H9 (cell line): Measurements from ENCODE around the gene TACR1. TPM values are rescaled to one million over a fixed set of nuclear protein-coding genes. Genes with fewer than 3 reads are reported as not detected.

Source experiments
- DNase-seq: peaks from one replicate; pipeline ENCODE4 v3.0.0-alpha.2; 2017
- H2AFZ ChIP-seq: one replicate; pipeline ENCODE4 v1.6.1; 2013; ENCODE audit warnings: mild to moderate bottlenecking, low read length, control low read depth, moderate library complexity
- H2AK5ac ChIP-seq: 2 replicates; pipeline ENCODE4 v1.6.1; 2013; ENCODE audit warnings: low read length, control low read depth, mixed read lengths; ENCODE audit not compliant: insufficient read length
- H2BK120ac ChIP-seq: one replicate; pipeline ENCODE4 v1.6.1; 2013; ENCODE audit warnings: low read depth, mild to moderate bottlenecking, low read length, control low read depth, inconsistent platforms; ENCODE audit not compliant: poor library complexity, severe bottlenecking
- H2BK12ac ChIP-seq: 2 replicates; pipeline ENCODE4 v1.6.1; 2013; ENCODE audit warnings: low read length, control low read depth, mixed read lengths, low read depth; ENCODE audit not compliant: insufficient read length
- H2BK15ac ChIP-seq: 2 replicates; pipeline ENCODE4 v1.6.1; 2013; ENCODE audit warnings: low read depth, low read length, control low read depth
- H2BK20ac ChIP-seq: one replicate; pipeline ENCODE4 v1.6.1; 2013; ENCODE audit warnings: low read depth, mild to moderate bottlenecking, low read length, control low read depth, inconsistent platforms; ENCODE audit not compliant: poor library complexity, severe bottlenecking
- H2BK5ac ChIP-seq: 2 replicates; pipeline ENCODE4 v1.6.1; 2013; ENCODE audit warnings: low read length, control low read depth, mixed read lengths; ENCODE audit not compliant: insufficient read length
- H3K14ac ChIP-seq: 2 replicates; pipeline ENCODE4 v1.6.1; 2013; ENCODE audit warnings: low read length, control low read depth; ENCODE audit not compliant: insufficient read depth
- H3K18ac ChIP-seq: 2 replicates; pipeline ENCODE4 v1.6.1; 2013; ENCODE audit warnings: low read depth, mild to moderate bottlenecking, mixed read lengths, low read length, control low read depth; ENCODE audit not compliant: insufficient read length
- H3K23ac ChIP-seq: 2 replicates; pipeline ENCODE4 v1.6.1; 2013; ENCODE audit warnings: low read length, control low read depth, mixed read lengths, low read depth; ENCODE audit not compliant: insufficient read length
- H3K23me2 ChIP-seq: 2 replicates; pipeline ENCODE4 v1.6.1; 2013; ENCODE audit warnings: low read depth, mild to moderate bottlenecking, mixed read lengths, low read length, control low read depth; ENCODE audit not compliant: insufficient read length, poor library complexity, severe bottlenecking
- H3K27ac ChIP-seq: 2 replicates; pipeline ENCODE4 v1.5.1; 2013; ENCODE audit warnings: low read length, control low read depth, mixed read lengths, low read depth; ENCODE audit not compliant: insufficient read length
- H3K27me3 ChIP-seq: 2 replicates; pipeline ENCODE4 v1.6.1; 2013; ENCODE audit warnings: low read length, control low read depth, inconsistent platforms; ENCODE audit not compliant: insufficient read depth
- H3K4ac ChIP-seq: 2 replicates; pipeline ENCODE4 v1.6.1; 2013; ENCODE audit warnings: low read depth, mild to moderate bottlenecking, control low read depth, inconsistent platforms, low read length, moderate library complexity
- H3K4me1 ChIP-seq: 2 replicates; pipeline ENCODE4 v1.6.1; 2013; ENCODE audit warnings: low read length, control low read depth, inconsistent platforms; ENCODE audit not compliant: insufficient read depth
- H3K4me2 ChIP-seq: 2 replicates; pipeline ENCODE4 v1.6.1; 2013; ENCODE audit warnings: low read length, control low read depth, mixed read lengths; ENCODE audit not compliant: insufficient read length, insufficient read depth
- H3K56ac ChIP-seq: 2 replicates; pipeline ENCODE4 v1.6.1; 2013; ENCODE audit warnings: low read depth, mild to moderate bottlenecking, mixed read lengths, low read length, control low read depth; ENCODE audit not compliant: insufficient read length
- H3K79me1 ChIP-seq: 2 replicates; pipeline ENCODE4 v1.6.1; 2013; ENCODE audit warnings: low read depth, mild to moderate bottlenecking, moderate library complexity, low read length, control low read depth, inconsistent platforms; ENCODE audit not compliant: insufficient read depth, poor library complexity, severe bottlenecking
- H3K79me2 ChIP-seq: 2 replicates; pipeline ENCODE4 v1.6.1; 2013; ENCODE audit warnings: low read length, control low read depth, inconsistent platforms; ENCODE audit not compliant: insufficient read depth
- H3K9ac ChIP-seq: 2 replicates; pipeline ENCODE4 v1.6.1; 2013; ENCODE audit warnings: low read length, control low read depth, mixed read lengths; ENCODE audit not compliant: insufficient read length; ENCODE audit errors: extremely low read depth
- H3K9me3 ChIP-seq: one replicate; pipeline ENCODE4 v1.6.1; 2013; ENCODE audit warnings: low read depth, low read length, inconsistent platforms; ENCODE audit not compliant: control insufficient read depth
- H3T11ph ChIP-seq: one replicate; pipeline ENCODE4 v1.6.1; 2013; ENCODE audit warnings: mild to moderate bottlenecking, low read length, control low read depth, inconsistent platforms
- H4K20me1 ChIP-seq: one replicate; pipeline ENCODE4 v1.6.1; 2013; ENCODE audit not compliant: control insufficient read depth, insufficient read length, insufficient read depth
- H4K5ac ChIP-seq: 2 replicates; pipeline ENCODE4 v1.6.1; 2013; ENCODE audit warnings: low read depth, mild to moderate bottlenecking, mixed read lengths, low read length, control low read depth; ENCODE audit not compliant: insufficient read length
- H4K8ac ChIP-seq: replicated peaks from 2 replicates; pipeline ENCODE4 v1.6.1; 2013; ENCODE audit warnings: low read length, control low read depth, mixed read lengths, low read depth; ENCODE audit not compliant: insufficient read length
- H4K91ac ChIP-seq: 2 replicates; pipeline ENCODE4 v1.6.1; 2013; ENCODE audit warnings: low read depth, mild to moderate bottlenecking, moderate library complexity, mixed read lengths, low read length, control low read depth; ENCODE audit not compliant: insufficient read length
- H3K27ac Mint-ChIP-seq, 3 experiments: 2 replicates in 2 of 3; 3 replicates in 1 of 3; pipeline ENCODE4 v1.8.0; 2020 to 2021; ENCODE audit warnings: mixed read lengths in 3 of 3, mild to moderate bottlenecking in 1 of 3, moderate library complexity in 1 of 3
- H3K27me3 Mint-ChIP-seq: 2 replicates; pipeline ENCODE4 v1.8.0; 2021; ENCODE audit warnings: low read depth, mild to moderate bottlenecking, moderate library complexity, mixed read lengths
- H3K36me3 Mint-ChIP-seq, 3 experiments: 2 replicates in 2 of 3; 3 replicates in 1 of 3; pipeline ENCODE4 v1.8.0; 2020 to 2021; ENCODE audit warnings: low read depth in 3 of 3, mixed read lengths in 3 of 3; ENCODE audit not compliant: insufficient read depth in 1 of 3
- H3K4me1 Mint-ChIP-seq, 2 experiments: 2 replicates each; pipeline ENCODE4 v1.8.0; 2020; ENCODE audit warnings: mixed read lengths in 2 of 2
- H3K4me3 Mint-ChIP-seq, 2 experiments: 2 replicates in 1 of 2; 3 replicates in 1 of 2; pipeline ENCODE4 v1.8.0; 2020 to 2021; ENCODE audit warnings: mild to moderate bottlenecking in 2 of 2, mixed read lengths in 2 of 2, moderate library complexity in 1 of 2
- H3K9me3 Mint-ChIP-seq, 2 experiments: 2 replicates in 1 of 2; 3 replicates in 1 of 2; pipeline ENCODE4 v1.8.0; 2020; ENCODE audit warnings: mild to moderate bottlenecking in 2 of 2, mixed read lengths in 2 of 2, moderate library complexity in 1 of 2
- CTCF ChIP-seq: fragments of 200-600 bp; sonication (generic); conservative IDR thresholded peaks from 3 replicates; pipeline ENCODE4 v1.8.0; 2021; ENCODE audit warnings: antibody characterized with exemption, mild to moderate bottlenecking
- WGBS: extraction: QIAGEN DNeasy Blood & Tissue Kit; methylation state at CpG from one replicate; pipeline ENCODE4 v1.1.7; 2013; ENCODE audit warnings: missing lambda C conversion rate, low lambda C conversion rate, mixed read lengths; ENCODE audit not compliant: insufficient read length; ENCODE audit errors: extremely low coverage; 5-methylcytosine and 5-hydroxymethylcytosine counted together
- total RNA-seq: library from RNA; stranded (reverse); gene quantifications from 2 replicates; pipeline ENCODE4 v1.2.1, GENCODE V29; 2021

Gene TACR1
- total RNA-seq, 1 experiment from 2014 or later = 1.4 TPM

DNA sequence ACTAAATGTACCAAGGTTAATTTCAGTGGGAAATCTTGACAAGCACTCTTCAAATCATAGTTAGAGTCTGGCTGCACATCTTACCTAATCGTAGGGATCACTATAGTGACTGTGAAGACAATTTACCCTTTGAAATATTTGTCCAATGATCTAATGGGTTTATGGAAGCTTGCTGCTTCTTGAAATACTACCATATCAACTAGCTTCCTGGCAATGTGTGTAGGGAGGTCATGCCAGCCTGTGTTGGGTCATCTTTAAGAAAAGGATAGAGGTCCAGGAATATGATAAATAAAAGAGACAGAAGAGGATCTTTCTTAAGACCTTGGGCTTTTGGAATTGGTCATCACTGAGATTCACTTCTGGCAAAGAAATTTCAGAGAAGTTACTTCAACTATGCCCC lies 156.5 kb downstream of the TACR1 start:
- Mint-ChIP-seq H3K36me3 (no peaks in the 10 kb centered on the region), H3K9me3 (no peaks in the 10 kb centered on the region), H3K27ac (no peak overlapping the region), H3K4me3 (no peak overlapping the region), H3K27me3 (no peaks in the 10 kb centered on the region; the same call in none of the 2 replicates), H3K4me1 (peaks cover 0 to 3% of the 10 kb centered on the region in 2 experiments; a peak in 1 of 4 replicates)
- Histone ChIP-seq H3K23me2 (no peaks in the 10 kb centered on the region), H3K4me2 (no peak overlapping the region), H3K9ac (no peak overlapping the region), H2BK20ac (no peak overlapping the region), H3T11ph (no peak overlapping the region), H3K27me3 (no peaks in the 10 kb centered on the region), H2AFZ (no peak overlapping the region), H4K91ac (no peak overlapping the region), H2BK15ac (no peak overlapping the region), H3K9me3 (no peaks in the 10 kb centered on the region), H3K56ac (no peak overlapping the region), H3K27ac (no peak overlapping the region), H2BK5ac (no peak overlapping the region), H4K20me1 (no peaks in the 10 kb centered on the region), H4K5ac (no peak overlapping the region), H3K79me1 (no peaks in the 10 kb centered on the region), H3K79me2 (no peaks in the 10 kb centered on the region), H2AK5ac (no peak overlapping the region), H2BK12ac (no peak overlapping the region), H3K23ac (no peak overlapping the region), H3K4me1 (no peaks in the 10 kb centered on the region), H3K4ac (no peak overlapping the region), H3K14ac (no peak overlapping the region), H2BK120ac (no peak overlapping the region), H4K8ac (no peak overlapping the region), H3K18ac (no peak overlapping the region)
- WGBS = no CpG with 5 or more reads among the region's 1 CpG
- no peak for TF ChIP-seq CTCF
- DNase-seq = no peak
